HG03439 (cell line): Measurements from ENCODE around the gene RBM20.
"Not testable (repeated sequence)": the region's sequence is repeated elsewhere in the genome, so short reads cannot be mapped to it uniquely, and the experiment has no call there.

ENCODE experiments used
- ATAC-seq: cut with Tn5 transposase; IDR thresholded peaks from one replicate; pipeline ENCODE4 v1.9.1; 2021; ENCODE audit warnings: mild to moderate bottlenecking, moderate library complexity; ENCODE audit not compliant: unreplicated experiment

The RBM20 gene

GRCh38 chr10:110647136-110647430 lies 2.9 kb downstream of the RBM20 start:
- ATAC-seq: no peak

GRCh38 chr10:110648692-110649346 lies 4.7 kb downstream of the RBM20 start:
- ATAC-seq: no peak

GRCh38 chr10:110649347-110650264 lies 5.5 kb downstream of the RBM20 start:
- ATAC-seq: no peak

- ATAC-seq: no peak
These were observed 6.1 kb downstream of the RBM20 start for GRCh38 chr10:110650265-110650668.

GRCh38 chr10:110651044-110651958 lies 7.2 kb downstream of the RBM20 start:
- no peak for ATAC-seq

- no peak for ATAC-seq
These were observed 8.5 kb downstream of the RBM20 start for GRCh38 chr10:110652475-110653118.

GRCh38 chr10:110655320-110655719 lies 11.2 kb downstream of the RBM20 start:
- no peak for ATAC-seq

- ATAC-seq: no peak
These were observed 12.5 kb downstream of the RBM20 start for GRCh38 chr10:110656612-110657011.

GRCh38 chr10:110657973-110658691 lies 14.0 kb downstream of the RBM20 start:
- no peak for ATAC-seq

- ATAC-seq: no peak
These were observed 15.4 kb downstream of the RBM20 start for GRCh38 chr10:110659558-110659957.

- not testable (repeated sequence) for ATAC-seq
These were observed 16.2 kb downstream of the RBM20 start for GRCh38 chr10:110660289-110660688.

GRCh38 chr10:110661292-110661691 lies 17.2 kb downstream of the RBM20 start:
- no peak for ATAC-seq

GRCh38 chr10:110664483-110665420 lies 20.6 kb downstream of the RBM20 start:
- no peak for ATAC-seq

- ATAC-seq: not testable (repeated sequence)
These were observed 22.1 kb downstream of the RBM20 start for GRCh38 chr10:110666259-110666658.

GRCh38 chr10:110666673-110667072 lies 22.5 kb downstream of the RBM20 start:
- ATAC-seq: no peak

GRCh38 chr10:110667620-110668343 lies 23.6 kb downstream of the RBM20 start:
- no peak for ATAC-seq

- no peak for ATAC-seq
These were observed 24.3 kb downstream of the RBM20 start for GRCh38 chr10:110668443-110668842.

GRCh38 chr10:110670335-110670734 lies 26.2 kb downstream of the RBM20 start:
- ATAC-seq: no peak
